ENCODE data around the gene AKR1E2.

Gene AKR1E2

DNA sequence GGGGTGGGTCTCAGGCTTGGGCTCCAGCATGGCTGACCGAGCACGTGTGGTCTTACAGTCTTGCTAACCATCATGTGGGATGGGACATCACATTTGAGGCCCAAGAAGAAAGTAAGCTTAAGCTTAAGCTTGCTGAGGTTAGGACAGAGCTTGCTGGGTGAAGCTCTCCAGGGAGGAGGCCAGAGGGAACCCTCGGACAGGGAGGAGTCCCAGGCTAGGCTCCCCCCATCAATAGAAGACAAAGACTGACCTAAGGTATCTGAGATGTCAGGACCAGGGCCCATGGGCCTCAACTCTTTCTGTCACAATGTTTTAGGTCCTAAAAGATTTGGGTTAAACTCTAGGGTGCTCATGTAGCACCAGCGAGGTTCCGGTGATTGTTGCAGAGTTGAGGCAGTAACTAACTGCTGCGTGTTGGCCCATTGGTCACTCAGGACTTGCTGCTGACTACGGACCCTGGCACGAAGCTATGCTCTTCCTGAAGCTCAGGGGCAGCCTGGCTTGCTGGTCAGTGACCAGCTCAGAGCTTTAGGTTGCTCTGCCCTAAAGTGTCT lies 10.5 kb downstream of the AKR1E2 start:
- no peak for TF ChIP-seq EZH2phosphoT487 (IDR thresholded peaks at IDR 0.05; ENCODE audit: borderline replicate concordance)
- TF ChIP-seq, protein P1, sequence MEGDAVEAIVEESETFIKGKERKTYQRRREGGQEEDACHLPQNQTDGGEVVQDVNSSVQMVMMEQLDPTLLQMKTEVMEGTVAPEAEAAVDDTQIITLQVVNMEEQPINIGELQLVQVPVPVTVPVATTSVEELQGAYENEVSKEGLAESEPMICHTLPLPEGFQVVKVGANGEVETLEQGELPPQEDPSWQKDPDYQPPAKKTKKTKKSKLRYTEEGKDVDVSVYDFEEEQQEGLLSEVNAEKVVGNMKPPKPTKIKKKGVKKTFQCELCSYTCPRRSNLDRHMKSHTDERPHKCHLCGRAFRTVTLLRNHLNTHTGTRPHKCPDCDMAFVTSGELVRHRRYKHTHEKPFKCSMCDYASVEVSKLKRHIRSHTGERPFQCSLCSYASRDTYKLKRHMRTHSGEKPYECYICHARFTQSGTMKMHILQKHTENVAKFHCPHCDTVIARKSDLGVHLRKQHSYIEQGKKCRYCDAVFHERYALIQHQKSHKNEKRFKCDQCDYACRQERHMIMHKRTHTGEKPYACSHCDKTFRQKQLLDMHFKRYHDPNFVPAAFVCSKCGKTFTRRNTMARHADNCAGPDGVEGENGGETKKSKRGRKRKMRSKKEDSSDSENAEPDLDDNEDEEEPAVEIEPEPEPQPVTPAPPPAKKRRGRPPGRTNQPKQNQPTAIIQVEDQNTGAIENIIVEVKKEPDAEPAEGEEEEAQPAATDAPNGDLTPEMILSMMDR (conservative IDR thresholded peaks at IDR 0.05; ENCODE audit: low read length): no peak
- Histone ChIP-seq H3K9ac (ENCODE audit: low read depth, low read length, poor library complexity, severe bottlenecking) (no peak overlapping the region), H3K4me3 (ENCODE audit: low read length, poor library complexity, severe bottlenecking) (no peak overlapping the region), H3K9me2 (replicated peaks; ENCODE audit: low read depth, low read length) (no peaks in the 10 kb centered on the region), H3K4me2 (ENCODE audit: low read depth, low read length, poor library complexity, severe bottlenecking) (no peak overlapping the region), H3K4me1 (ENCODE audit: insufficient read depth, low read length, poor library complexity, severe bottlenecking) (peaks cover 4% of the 10 kb centered on the region), H3K79me2 (ENCODE audit: insufficient read depth, low read length) (no peaks in the 10 kb centered on the region), H2AFZ (ENCODE audit: low read length) (no peak overlapping the region), H3K36me3 (ENCODE audit: insufficient read depth, low read length) (no peaks in the 10 kb centered on the region), H3K27me3 (ENCODE audit: insufficient read depth, low read length, poor library complexity, severe bottlenecking) (no peaks in the 10 kb centered on the region), H4K20me1 (ENCODE audit: insufficient read depth, low read length, poor library complexity, severe bottlenecking) (no peaks in the 10 kb centered on the region), H3F3A (ENCODE audit: low read depth) (no peaks in the 10 kb centered on the region), H3K9me3 (ENCODE audit: insufficient read depth, low read depth, low read length) (no peaks in the 10 kb centered on the region)

- Histone ChIP-seq H3K27me3 (ENCODE audit: insufficient read depth, low read length, poor library complexity, severe bottlenecking) (no peaks in the 10 kb centered on the region), H3K4me1 (ENCODE audit: insufficient read depth, low read length, poor library complexity, severe bottlenecking) (peaks cover 4% of the 10 kb centered on the region), H3F3A (ENCODE audit: low read depth) (no peaks in the 10 kb centered on the region), H3K9ac (ENCODE audit: low read depth, low read length, poor library complexity, severe bottlenecking) (no peak overlapping the region), H3K4me2 (ENCODE audit: low read depth, low read length, poor library complexity, severe bottlenecking) (no peak overlapping the region), H3K9me2 (replicated peaks; ENCODE audit: low read depth, low read length) (no peaks in the 10 kb centered on the region), H3K36me3 (ENCODE audit: insufficient read depth, low read length) (no peaks in the 10 kb centered on the region), H2AFZ (ENCODE audit: low read length) (no peak overlapping the region), H3K79me2 (ENCODE audit: insufficient read depth, low read length) (no peaks in the 10 kb centered on the region), H3K4me3 (ENCODE audit: low read length, poor library complexity, severe bottlenecking) (no peak overlapping the region), H4K20me1 (ENCODE audit: insufficient read depth, low read length, poor library complexity, severe bottlenecking) (no peaks in the 10 kb centered on the region), H3K9me3 (ENCODE audit: insufficient read depth, low read depth, low read length) (no peaks in the 10 kb centered on the region)
- TF ChIP-seq, protein P1 (conservative IDR thresholded peaks at IDR 0.05; ENCODE audit: low read length): no peak
- no peak for TF ChIP-seq EZH2phosphoT487 (IDR thresholded peaks at IDR 0.05; ENCODE audit: borderline replicate concordance)
Observed at GRCh38 chr10:4837551-4837950, 11.5 kb downstream of the AKR1E2 start.

GRCh38 chr10:4838743-4839142 lies 12.7 kb downstream of the AKR1E2 start:
- Histone ChIP-seq H3K4me1 (ENCODE audit: insufficient read depth, low read length, poor library complexity, severe bottlenecking) (peaks cover 4% of the 10 kb centered on the region), H3K9ac (ENCODE audit: low read depth, low read length, poor library complexity, severe bottlenecking) (no peak overlapping the region), H3K36me3 (ENCODE audit: insufficient read depth, low read length) (no peaks in the 10 kb centered on the region)

More at GRCh38 chr10:4838743-4839142, 12.7 kb downstream of the AKR1E2 start:
- H2AFZ ChIP-seq (ENCODE audit: low read length): no peak overlapping the region
- H3F3A ChIP-seq (ENCODE audit: low read depth): no peaks in the 10 kb centered on the region
- no peak overlapping the region for H3K4me2 ChIP-seq (ENCODE audit: low read depth, low read length, poor library complexity, severe bottlenecking)
- TF ChIP-seq EZH2phosphoT487 (IDR thresholded peaks at IDR 0.05; ENCODE audit: borderline replicate concordance): no peak
- TF ChIP-seq, protein P1 (conservative IDR thresholded peaks at IDR 0.05; ENCODE audit: low read length): no peak
- H4K20me1 ChIP-seq (ENCODE audit: insufficient read depth, low read length, poor library complexity, severe bottlenecking): no peaks in the 10 kb centered on the region
- no peak overlapping the region for H3K4me3 ChIP-seq (ENCODE audit: low read length, poor library complexity, severe bottlenecking)
- H3K9me2 ChIP-seq (replicated peaks; ENCODE audit: low read depth, low read length): no peaks in the 10 kb centered on the region
- H3K27me3 ChIP-seq (ENCODE audit: insufficient read depth, low read length, poor library complexity, severe bottlenecking): no peaks in the 10 kb centered on the region
- H3K9me3 ChIP-seq (ENCODE audit: insufficient read depth, low read depth, low read length): no peaks in the 10 kb centered on the region
- no peaks in the 10 kb centered on the region for H3K79me2 ChIP-seq (ENCODE audit: insufficient read depth, low read length)
